ENCODE data around the gene SLC2A4RG. TPM values are rescaled to one million over a fixed set of nuclear protein-coding genes. Genes with fewer than 3 reads are reported as not detected.

The SLC2A4RG gene
- 10 to 100 TPM; 47.9 to 71.0 TPM for total RNA-seq
- long read RNA-seq, partial matches to known transcripts, result 5 of 7 reads
- long read RNA-seq, other reads (novel, unspliced or antisense), result 1 of 7 reads

DNA sequence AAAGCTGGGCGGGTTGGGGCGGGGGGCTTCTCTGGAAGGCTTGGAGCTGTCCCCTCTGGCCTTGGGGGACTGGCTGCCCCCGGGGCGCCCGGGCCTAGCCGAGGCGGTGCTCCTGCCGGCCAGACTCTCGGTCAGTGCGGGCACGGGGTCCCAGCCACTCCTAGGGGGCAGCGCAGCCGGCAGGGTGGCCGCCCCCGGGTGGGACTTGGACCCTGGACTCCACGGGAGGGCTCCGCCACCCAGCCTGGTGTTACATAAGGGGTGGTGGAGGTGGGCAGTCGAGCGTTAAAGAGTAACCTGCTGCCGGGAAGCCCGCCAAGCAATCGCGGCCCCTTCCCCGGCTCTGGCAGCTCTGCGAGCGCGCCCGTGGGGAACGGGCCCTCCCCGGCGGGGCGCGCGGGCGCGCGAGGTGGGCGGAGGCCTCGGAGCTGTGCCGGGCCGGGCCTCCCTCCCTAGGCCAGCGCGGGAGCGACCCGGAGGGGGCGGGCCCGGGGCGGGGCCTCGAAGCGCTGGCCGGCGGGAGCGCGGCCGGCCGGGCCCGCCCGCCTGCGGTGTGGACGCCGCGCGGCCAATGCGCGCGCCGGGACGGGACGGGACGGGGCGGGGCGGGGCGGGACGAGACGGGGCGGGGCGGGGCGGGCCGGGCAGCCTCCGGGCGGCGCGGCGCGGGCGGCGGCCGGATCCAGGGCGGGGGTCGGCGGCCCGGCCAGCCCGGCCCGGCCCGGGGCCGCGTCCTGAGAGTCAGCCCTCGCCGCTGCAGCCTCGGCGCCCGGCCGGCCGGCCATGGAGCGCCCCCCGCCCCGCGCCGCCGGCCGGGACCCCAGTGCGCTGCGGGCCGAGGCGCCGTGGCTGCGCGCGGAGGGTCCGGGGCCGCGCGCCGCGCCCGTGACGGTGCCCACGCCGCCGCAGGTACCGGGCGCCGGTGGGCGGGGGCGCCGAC lies at the start of gene SLC2A4RG:
TSS of gene SLC2A4RG (plus strand) at position 647 of the 940 bp plus-strand sequence. CDS start at position 784, 137 bp downstream.
- DNase-seq (peak; percentile 82), ATAC-seq (peak; percentile 63 to 73)
- intact Hi-C loops (cut with DNase I), result no loop called here

DNA sequence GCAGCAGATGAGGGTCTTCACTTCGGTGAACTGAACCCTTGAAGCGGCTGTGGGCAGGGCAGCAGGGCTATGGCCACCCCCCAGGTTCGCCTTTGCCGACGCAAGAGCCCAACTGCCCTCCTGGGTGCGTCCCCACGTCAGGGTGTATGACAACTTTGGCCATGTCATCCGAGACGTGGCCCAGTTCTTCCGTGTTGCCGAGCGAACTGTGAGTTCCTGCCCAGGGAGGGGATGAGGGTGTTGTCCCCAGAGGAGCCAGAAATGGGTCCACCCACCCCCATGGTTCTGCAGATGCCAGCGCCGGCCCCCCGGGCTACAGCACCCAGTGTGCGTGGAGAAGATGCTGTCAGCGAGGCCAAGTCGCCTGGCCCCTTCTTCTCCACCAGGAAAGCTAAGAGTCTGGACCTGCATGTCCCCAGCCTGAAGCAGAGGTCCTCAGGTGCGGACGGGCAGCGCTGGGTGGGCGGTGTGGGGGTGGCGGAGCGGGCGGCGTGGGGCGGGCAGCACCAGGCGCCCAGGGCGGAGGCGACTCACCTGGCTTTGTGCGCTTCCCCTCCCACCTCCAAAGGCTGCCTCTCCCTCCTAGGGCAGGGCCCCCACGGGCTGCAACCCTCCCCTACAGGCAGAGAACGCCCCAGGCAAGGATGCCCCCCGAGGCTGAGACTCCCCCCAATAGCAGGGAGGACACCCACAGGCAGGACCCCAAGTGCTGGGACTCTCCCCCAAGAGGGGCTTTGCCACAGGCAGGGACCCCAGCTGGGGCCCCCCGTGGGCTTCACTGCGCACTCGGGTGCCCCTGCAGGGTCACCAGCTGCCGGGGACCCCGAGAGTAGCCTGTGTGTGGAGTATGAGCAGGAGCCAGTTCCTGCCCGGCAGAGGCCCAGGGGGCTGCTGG lies 49.3 kb upstream of the SLC2A4RG start:
- DNase-seq, result peak; percentile 20
- no peak for ATAC-seq
- intact Hi-C loops (cut with DNase I), result no loop called here

GRCh38 chr20:63690898-63691710 lies 48.5 kb upstream of the SLC2A4RG start:
- intact Hi-C loops (cut with DNase I), result no loop called here
- DNase-seq (peak; percentile 29), ATAC-seq (no peak)

- intact Hi-C loops (cut with DNase I), result no loop called here
- DNase-seq, result peak; percentile 24
Observed at GRCh38 chr20:63691711-63692435, 47.7 kb upstream of the SLC2A4RG start.

GRCh38 chr20:63692436-63693082 lies 47.0 kb upstream of the SLC2A4RG start:
- DNase-seq (peak; percentile 40), ATAC-seq (no peak)
- intact Hi-C loops (cut with DNase I), result no loop called here

More at GRCh38 chr20:63691711-63692435, 47.7 kb upstream of the SLC2A4RG start:
- no peak for ATAC-seq

GRCh38 chr20:63693083-63693732 lies 46.4 kb upstream of the SLC2A4RG start:
- intact Hi-C loops (cut with DNase I), result no loop called here
- ATAC-seq, result no peak
- peak; percentile 18 for DNase-seq

DNA sequence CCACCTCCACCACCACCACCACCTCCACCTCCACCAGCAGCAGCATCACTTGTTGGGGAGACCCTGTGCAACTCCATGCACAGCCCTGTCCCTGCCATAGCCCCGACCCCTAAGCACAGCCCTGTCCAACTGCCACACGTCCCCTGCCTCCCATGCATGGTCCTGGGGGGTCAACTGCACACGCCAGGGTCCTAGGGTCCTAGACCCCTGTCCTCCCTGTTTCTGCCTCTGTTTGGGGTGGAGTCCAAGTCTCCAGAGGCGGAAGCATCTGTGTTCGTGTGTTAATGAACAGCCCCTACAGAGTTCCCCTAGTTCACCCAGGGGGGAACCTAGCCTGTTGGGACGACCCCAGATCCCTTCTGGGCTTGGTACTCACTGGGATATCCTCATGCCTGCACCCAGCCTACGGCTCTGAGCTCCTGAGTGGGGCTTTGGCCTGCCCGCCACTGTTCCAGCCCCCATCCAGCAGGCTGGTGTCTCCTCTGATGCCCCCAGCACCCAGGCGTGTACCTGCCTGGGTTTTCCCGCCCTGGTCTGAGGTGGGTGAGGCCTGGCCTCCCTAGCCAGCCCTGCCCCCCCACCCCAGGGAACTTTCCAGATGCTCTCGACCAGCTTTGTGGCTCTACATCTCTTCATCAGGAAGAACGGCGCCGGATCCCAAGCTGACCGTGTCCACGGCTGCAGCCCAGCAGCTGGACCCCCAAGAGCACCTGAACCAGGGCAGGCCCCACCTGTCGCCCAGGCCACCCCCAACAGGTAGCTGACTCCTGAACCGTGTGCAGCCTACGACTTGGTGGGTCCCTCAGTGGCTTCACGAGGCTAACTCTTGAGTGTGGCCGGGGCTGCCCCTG lies 45.6 kb upstream of the SLC2A4RG start:
- ATAC-seq (no peak), DNase-seq (no peak)
- intact Hi-C loops (cut with DNase I), result no loop called here

- no peak for ATAC-seq
- intact Hi-C loops (cut with DNase I), result no loop called here
- DNase-seq, result no peak
Observed at GRCh38 chr20:63694584-63695423, 44.8 kb upstream of the SLC2A4RG start.

DNA sequence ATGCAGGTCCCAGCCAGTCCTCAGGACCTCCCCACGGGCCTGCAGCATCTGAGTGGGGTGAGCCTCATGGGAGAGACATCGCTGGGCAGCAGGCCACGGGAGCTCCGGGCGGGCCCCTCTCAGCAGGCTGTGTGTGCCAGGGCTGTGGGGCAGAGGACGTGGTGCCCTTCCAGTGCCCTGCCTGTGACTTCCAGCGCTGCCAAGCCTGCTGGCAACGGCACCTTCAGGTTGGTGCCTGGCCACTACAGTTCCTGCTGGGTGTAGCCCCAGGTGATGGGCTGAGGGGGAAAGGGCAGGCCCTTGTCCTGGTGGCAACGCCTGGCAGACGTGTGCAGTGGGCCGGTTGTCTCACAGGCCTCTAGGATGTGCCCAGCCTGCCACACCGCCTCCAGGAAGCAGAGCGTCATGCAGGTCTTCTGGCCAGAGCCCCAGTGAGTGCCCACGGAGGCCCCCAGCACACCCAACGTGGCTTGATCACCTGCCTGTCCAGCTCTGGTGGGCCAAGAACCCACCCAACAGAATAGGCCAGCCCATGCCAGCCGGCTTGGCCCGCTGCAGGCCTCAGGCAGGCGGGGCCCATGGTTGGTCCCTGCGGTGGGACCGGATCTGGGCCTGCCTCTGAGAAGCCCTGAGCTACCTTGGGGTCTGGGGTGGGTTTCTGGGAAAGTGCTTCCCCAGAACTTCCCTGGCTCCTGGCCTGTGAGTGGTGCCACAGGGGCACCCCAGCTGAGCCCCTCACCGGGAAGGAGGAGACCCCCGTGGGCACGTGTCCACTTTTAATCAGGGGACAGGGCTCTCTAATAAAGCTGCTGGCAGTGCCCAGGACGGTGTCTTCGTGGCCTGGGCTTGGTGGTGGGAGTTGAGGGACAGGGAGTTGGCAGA lies 43.9 kb upstream of the SLC2A4RG start:
- ATAC-seq (peak; percentile 5 to 56), DNase-seq (peak; percentile 64)
- intact Hi-C loops (cut with DNase I), result no loop called here

DNA sequence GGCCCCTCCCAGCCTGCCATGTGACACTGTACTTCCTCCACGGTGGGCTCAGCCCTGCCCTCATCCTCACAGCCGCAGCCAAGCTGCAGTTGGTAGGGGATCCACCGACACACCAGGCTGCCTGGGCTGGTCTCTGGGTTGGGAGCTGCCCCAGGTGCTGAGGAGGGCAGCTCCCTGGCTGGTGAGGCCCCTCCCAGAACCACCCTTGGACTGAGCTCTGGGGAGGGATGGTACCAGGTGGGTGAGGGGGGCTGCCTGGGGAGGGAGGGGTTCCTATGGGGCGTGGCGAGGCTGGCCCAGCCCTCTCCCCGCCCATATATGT lies 43.3 kb upstream of the SLC2A4RG start:
- intact Hi-C loops (cut with DNase I), result no loop called here
- ATAC-seq, result peak; percentile 7 to 27
- no peak for DNase-seq

- ATAC-seq, result peak; percentile 2 to 3
- intact Hi-C loops (cut with DNase I), result no loop called here
- peak; percentile 31 for DNase-seq
Observed at GRCh38 chr20:63696628-63697356, 42.8 kb upstream of the SLC2A4RG start, which contains the start of gene TNFRSF6B. Gene TNFRSF6B (plus strand): TSS chr20:63696652. CDS start chr20:63696768, 116 bp downstream.

GRCh38 chr20:63697357-63697867 lies 42.2 kb upstream of the SLC2A4RG start:
- DNase-seq (no peak), ATAC-seq (no peak)
- intact Hi-C loops (cut with DNase I), result no loop called here

GRCh38 chr20:63697868-63698545 lies 41.6 kb upstream of the SLC2A4RG start:
- no peak for ATAC-seq
- intact Hi-C loops (cut with DNase I), result no loop called here
- DNase-seq, result no peak

Measured in left cardiac atrium (tissue), 4 donors.